Inflammatory macrophage treated with lipopolysaccharide for 1 hour (primary cell): ENCODE measurements around the gene RINL.
A peak's percentile ranks its signal among the peaks of the same experiment; 100 is the strongest.
"Not testable (repeated sequence)": the region's sequence is repeated elsewhere in the genome, so short reads cannot be mapped to it uniquely, and the experiment has no call there.

Experiments used
- DNase-seq, 2 donors: peaks; one replicate each; pipeline ENCODE4 v3.0.0-alpha.2; 2020 to 2022

The RINL gene

DNA sequence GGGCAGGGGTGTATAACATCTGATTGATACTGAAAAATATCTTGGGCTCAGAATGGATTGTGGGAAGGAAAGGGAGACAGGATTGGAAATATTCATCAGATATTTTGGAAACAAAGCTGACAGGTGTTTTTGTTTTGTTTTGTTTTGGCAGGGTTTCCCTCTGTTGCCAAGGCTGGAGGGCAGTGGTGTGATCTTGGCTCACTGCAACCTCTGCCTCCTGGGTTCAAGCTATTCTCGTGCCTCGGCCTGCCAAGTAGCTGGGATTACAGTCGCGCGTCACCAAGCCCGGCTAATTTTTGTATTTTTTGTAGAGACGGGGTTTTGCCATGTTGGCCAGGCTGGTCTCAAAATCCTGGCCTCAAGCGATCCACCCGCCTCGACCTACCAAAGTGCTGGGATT, 4.7 kb downstream of the RINL start:
- not testable (repeated sequence) for DNase-seq

DNA sequence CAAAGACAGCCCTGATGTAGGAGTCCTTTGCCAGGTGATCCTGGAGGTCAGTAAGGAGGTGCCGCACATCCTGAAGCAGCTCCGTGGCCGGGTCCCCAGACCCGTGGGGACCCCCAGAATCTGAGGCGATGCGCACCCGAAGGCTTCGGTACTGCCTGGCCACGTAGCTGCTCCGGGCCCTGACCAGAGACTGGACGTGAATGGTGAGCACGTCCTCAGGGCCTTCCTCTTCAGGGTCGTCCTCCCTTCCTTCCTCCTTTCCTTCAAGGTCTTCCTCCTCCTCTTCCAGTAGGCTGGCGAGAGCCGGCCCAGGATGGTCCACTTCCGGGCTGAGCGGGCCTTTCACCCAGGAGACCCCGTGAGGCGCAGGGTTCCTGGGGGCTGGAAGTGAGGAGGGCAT, 7.5 kb downstream of the RINL start:
- DNase-seq = no peak

DNA sequence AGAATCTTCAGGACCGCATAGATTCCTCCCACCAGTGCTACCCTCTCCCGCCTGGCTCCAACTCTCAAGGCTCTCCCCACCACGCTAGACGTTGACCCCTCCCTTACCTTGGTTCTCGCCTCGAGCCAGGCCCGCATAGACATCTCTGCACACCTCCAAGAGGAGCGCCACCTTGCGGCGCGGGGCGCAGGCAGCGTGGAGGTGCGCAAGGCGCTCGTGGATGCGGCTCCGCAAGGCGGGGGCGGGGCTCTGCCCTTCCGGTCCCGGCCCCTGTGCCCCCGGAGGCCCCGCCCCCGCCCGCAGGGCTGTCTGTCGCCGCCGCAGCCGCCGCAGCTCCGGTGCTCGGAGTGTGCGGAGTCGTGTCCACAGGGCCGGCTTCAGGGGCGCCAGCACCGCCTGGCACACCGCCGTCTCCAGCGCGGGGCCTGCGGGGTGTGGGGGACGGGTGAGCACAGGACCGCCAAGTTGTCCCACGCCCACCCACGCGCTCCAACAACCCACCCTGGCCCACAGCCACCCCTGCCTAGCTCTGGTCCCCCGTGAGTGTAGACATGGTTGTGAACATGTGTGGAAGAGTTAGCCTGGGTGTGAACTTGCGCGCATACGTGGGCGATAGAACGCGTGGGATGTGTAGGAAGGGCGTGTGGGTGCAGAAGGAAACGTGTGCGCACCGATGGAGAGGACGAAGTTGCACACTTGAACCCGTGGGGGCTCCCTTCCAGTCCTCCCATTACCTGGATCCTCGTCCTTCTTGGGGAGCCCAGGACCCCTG, 8.1 kb downstream of the RINL start:
- peak; percentile 53 to 72 for DNase-seq

DNA sequence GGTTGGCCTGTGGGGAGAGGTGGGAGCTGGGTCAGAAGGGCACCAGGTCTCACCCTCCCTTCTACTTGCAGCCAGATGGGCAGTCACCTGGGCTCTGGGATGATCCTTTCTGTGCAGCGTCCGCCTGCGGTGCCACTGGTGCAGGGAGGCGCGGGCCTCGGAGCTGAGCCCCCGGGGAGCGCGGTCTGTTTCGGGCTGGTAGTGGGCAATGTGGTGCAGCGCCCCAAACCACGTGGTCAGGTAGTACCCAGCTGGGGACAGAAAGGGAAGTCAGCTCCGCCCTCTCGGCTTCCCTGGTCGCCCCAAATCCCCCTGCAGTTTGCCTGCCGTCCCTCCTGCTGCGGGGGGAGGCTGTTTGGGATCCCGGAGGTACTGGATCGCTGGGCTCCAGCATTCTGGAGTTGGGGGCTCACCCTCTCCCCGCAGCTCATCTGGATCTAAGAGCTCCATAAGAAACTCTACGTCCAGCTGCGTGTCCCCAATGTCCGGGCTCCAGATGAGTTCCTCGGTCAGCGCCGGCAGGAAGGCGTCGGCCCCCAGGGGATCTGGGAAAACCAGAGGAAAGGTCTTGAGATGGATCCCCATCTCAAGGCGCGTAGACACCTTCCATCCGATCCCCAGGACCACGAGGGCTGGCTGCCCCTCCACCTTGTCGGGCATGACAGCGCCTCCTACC, 8.8 kb downstream of the RINL start:
- DNase-seq = no peak

DNA sequence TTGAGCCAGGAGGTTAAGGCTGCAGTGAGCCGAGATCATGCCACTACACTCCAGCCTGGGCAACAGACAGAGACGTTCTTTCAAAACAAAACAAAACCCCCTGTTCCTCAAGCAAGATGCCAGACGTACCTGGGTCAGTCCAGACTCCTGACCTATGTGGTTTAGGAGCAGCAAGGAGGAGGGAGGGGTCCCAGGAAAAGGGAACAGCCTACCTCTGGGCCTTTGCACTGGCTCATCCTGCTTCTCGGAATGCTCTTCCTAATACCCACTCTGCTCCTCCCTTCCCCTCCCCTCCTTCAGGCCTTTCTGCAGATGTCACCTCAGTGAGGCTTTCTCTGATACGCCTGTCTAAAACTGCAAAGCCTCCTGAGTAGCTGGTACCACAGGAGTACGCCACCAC, 9.5 kb downstream of the RINL start:
- no peak for DNase-seq

DNA sequence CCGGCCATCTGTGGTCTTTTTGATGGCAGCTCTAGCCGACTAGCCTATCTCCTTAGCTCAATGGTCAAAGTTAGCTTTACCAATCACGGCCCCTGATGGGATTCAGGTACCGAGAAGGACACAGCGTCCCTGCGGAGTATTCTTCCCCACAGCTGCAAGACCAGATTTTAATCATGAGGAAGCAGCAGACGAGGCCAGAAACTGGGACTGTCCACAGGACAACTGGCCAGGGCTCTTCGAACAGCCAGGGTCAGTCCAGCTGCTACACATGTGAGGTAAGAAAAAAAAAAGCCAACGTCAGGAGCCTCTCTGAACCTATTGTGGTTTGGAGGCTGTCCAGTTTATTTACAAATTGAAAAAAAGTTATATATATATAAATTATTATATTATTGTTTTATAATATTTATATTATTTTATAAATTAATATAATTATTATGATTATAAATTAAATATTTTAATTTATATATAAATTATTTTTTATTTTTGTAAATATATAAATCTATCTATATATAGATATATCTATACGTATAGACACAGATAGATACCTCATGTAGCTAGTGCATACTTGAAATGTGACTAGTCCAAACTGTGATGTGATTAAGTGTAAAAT, 10.8 kb downstream of the RINL start:
- DNase-seq = no peak

DNA sequence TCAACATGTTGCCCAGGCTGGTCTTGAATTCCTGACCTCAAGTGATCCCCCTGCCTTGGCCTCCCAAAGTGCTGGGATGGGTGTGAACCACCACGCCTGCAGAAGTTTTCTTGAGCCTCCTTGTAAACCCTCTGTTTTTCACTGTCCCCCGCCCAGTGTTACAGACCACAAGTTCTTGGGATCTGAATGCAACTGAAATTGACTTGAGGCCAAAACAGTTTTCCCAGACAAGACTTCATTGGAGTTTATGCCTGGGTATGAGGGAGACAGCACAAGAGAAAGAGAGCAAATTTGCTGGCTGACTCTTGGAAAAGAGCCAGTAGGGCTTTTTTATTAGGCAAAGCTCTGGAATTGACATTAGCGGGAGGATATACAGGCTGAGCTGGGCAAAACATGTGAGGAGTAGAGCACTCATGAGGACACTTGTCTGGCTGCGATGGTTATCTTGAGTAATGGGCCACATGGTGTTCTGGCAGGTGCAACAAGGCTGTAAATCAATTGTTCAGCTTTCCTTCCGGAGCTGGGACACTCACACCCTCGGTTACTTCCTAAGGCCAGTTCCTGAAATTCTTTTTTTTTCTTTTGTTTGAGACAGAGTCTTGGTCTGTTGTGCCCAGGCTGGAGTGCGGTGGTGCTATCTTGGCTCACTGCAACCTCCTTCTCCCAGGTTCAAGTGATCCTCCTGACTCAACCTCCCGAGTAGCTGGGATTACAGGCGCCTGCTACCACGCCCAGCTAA, 15.6 kb downstream of the RINL start:
- no peak for DNase-seq

DNA sequence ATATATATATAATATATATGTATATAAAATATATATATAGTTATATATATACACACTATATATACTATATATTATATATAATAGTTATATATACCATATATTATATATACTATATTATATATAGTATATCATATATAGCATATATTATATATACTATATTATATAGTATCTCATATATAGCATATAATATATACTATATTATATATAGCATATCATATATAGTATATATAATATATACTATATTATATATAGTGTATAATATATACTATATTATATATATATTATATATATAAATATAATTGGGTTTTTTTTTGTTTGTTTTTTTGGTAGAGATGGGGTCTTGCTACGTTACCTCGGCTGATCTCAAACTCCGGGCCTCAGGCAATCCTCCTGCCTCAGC, 16.7 kb downstream of the RINL start:
- DNase-seq = no peak

DNA sequence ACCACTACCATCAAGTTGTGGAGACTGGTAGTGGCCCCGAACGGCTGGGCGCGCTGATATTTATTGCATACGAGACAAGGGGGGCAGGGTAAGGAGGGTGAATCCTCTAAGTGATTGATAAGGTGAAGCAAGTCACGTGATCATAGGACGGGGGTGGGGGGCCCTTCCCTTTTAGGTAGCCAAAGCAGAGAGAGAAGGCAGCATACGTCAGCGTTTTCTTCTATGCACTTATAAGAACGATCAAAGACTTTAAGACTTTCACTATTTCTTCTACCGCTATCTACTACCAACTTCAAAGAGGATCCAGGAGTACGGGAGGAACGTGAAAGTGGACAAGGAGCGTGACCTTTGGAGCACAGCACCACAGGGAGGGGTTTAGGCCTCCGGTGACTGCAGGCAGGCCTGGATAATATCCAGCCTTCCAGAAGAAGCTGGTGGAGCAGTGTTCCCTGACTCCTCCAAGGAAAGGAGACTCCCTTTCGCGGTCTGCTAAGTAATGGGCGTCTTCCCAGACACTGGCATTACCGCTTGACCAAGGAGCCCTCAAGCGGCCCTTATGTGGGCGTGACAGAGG, 18.4 kb downstream of the RINL start:
- DNase-seq = not testable (repeated sequence)

DNA sequence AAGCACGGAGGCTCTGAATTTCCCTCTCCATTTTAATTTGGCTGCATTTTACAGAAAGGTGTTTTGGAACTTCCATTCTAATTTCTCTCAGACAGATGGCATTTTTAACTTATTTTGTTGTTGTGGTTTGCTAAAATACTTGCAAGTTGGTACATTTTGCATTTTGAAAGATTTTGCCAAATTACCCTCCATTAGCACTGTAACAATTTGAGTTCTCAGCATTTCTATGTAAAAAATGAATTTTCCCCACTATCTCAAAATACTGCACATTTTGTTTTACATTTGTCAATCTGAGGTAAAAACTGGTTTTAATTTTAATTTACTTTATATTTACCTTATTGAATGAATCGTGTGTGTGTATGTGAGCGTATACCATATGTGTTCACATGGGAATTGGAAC, 21.3 kb downstream of the RINL start:
- DNase-seq = no peak

DNA sequence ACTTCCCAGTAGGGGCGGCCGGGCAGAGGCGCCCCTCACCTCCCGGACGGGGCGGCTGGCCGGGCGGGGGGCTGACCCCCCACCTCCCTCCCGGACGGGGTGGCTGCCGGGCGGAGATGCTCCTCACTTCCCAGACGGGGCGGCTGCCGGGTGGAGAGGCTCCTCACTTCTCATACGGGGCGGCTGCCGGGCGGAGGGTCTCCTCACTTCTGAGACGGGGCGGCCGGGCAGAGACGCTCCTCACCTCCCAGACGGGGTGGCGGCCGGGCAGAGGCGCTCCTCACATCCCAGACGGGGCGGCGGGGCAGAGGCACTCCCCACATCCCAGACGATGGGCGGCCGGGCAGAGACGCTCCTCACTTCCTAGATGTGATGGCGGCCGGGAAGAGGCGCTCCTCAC, 22.3 kb downstream of the RINL start:
- DNase-seq = not testable (repeated sequence)

DNA sequence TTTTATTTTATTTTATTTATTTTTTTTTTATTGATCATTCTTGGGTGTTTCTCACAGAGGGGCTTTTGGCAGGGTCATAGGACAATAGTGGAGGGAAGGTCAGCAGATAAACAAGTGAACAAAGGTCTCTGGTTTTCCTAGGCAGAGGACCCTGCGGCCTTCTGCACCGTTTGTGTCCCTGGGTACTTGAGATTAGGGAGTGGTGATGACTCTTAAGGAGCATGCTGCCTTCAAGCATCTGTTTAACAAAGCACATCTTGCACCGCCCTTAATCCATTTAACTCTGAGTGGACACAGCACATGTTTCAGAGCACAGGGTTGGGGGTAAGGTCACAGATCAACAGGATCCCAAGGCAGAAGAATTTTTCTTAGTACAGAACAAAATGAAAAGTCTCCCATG, 23.1 kb downstream of the RINL start:
- DNase-seq = not testable (repeated sequence)

DNA sequence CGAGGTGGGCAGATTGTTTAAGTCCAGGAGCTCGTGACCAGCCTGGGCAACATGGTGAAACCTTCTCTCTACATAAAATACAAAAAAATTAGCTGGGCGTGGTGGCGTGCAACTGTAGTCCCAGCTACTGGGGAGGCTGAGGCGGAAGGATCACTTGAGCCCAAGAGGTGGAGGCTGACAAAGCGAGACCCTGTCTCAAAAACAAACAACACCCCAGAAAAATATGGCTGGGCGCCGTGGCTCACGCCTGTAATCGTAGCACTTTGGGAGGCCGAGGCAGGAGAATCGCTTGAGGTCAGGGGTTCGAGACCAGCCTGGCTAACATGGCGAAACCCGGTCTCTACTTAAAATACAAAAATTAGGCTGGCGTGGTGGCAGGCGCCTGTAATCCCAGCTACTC, 24.9 kb downstream of the RINL start:
- no peak for DNase-seq

DNA sequence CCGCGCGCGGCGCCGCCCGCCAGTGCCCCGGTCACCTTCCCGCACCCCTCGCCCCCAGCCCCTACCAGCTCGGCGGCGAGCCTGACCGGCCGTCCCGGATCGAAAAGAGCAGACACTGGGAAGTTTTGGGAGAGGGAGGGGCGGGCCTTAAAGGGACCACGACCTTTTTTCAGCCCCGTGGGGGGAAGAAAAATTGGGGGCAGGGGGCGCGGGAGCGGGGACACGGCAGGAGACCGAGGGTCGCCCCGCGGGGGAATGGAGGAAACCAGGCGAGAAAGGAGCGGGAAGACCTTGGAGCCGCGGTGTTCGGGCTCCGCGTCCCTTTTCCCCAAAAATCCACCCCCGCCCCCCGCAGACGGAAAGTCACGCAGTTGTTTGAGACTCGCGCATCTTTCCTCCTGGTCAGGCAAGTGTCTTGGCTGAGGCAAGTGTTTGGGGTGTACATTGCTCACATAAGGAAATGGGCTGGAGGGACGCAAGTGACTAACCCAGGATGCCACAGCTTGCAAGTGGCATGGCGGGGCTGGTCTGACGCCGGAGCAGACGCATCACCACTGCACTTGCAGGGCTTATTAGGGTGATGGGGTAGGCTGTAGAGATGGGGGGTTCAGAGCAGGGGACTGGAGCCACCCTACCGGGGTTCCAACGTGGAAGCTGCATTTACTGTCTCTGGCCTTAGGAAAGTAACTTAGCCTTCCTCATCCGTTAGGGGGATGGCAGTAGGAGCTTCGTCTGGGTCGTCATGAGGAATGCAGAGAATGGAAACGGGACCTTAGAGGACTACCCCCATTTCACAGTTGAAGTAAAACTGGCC, 25.6 kb downstream of the RINL start:
- DNase-seq = peak; percentile 60 to 64

DNA sequence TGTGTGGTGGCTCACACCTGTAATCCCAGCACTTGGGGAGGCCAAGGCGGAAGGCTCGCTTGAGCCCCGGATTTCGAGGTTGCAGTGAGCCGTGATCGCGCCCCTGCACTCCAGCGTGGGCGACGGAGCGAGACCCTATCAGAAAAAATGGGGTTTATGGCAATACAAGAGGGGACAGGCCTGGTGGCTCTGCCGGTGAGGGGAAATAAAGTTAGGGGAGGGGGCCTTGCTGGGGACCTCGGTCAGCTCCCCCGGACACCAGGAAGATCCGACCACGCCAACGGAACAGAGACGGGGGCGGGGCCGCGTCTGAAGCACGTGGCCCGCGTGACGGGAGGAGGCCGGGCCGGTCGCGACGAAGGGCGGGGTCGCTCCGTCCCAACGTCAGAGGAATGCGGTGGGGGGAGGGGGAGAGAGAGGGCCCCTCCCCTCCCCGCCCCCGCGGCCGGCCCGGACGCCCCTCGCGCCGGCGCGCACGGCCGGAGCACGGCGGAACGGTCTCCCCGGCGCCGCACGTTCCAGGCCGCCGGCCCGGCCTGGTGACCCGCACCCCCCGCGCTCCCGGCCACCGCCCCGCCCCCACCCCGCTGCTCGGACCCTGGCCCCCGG, 26.3 kb downstream of the RINL start:
- peak; percentile 91 to 96 for DNase-seq

DNA sequence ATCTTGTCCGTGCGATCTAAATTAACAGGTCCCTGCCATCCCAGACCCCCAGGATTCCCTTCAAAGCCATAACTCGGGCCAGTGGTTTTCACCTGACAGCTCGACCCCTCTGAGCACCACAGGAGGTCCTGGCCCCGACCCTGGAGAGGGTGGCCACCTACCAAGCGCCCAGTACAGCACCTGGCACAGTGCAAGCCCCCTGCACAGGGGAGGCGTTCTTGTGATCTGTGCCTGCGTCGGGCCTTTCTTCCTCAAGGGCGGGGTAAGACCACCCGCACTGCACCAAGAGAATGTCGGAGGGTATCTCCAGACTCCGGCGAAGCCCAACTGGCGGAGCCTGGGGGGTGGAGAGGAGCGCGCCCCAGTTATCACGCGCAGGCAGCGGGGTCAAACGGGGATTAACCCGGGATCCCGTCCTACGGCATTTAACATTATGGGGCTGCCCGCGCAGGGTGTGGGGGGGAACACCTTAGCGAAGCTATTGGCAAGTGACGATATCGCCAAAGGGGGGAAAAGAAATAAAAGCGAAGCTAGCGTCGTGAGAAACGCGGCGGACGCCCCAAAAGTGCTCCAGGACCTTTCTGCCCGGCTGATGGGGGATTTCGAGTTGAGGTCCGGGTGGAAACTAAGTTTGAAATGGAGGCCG, 27.0 kb downstream of the RINL start:
- peak in 1 of 2 donors; percentile 29 for DNase-seq

DNA sequence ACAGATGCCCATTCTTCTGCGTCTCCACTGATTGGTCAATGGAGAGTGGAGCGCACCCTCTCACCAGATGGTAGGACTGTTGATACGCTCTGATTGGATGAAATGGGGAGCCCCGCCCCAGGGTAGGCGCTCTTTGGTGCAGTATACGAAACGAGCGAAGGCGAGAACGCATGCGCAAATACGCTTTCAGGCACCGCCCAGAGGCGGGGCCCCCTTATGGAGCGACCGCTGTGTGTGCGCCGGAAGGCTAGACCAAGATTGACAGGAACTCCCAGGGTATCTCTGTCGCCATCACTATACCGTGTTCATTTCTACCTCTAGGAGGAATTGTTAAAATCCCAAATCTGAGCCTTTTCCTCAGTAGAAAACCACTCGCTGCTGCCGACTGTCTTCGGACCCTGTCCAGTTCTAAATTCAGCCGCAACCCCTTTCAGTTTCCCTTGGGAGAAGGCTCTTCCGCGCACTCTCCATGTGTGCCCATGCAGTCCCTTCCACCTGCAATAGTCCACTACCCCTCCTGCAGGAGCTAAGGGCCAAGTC, 27.6 kb downstream of the RINL start:
- DNase-seq = peak in 1 of 2 donors; percentile 100

DNA sequence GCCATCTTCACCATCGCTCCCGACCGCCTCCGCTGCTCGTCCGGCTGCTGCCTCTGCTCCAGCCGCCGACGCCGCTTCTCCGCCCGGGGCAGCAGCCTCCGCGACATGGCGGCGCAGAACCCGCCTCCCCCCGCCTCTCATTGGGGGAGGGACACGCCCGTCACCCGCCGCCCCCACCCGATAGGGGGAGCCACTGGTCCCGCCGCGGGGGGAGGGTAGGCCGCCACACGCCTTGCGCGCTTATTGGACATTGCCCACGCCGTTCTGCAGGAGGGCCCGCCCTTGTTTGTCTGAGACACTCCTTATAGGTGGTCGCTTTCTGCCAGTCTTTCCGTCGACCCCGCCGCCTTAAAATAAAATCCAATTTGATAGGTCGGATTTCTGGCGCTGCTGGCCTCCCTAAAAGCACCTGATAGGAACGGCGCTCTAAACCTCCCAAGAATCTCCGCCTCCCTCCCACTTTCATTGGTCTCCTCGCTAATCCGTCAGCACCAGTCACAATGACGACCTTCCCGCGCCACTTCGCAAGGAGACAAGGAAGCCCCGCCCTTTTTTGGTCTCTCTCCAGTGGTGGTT, 28.1 kb downstream of the RINL start, which contains the start of gene HNRNPL:
Gene HNRNPL, minus strand, starts transcription at position 127 of the 576 bp plus-strand sequence. Its CDS starts 20 bp downstream, at position 107.
- DNase-seq = peak; percentile 100

DNA sequence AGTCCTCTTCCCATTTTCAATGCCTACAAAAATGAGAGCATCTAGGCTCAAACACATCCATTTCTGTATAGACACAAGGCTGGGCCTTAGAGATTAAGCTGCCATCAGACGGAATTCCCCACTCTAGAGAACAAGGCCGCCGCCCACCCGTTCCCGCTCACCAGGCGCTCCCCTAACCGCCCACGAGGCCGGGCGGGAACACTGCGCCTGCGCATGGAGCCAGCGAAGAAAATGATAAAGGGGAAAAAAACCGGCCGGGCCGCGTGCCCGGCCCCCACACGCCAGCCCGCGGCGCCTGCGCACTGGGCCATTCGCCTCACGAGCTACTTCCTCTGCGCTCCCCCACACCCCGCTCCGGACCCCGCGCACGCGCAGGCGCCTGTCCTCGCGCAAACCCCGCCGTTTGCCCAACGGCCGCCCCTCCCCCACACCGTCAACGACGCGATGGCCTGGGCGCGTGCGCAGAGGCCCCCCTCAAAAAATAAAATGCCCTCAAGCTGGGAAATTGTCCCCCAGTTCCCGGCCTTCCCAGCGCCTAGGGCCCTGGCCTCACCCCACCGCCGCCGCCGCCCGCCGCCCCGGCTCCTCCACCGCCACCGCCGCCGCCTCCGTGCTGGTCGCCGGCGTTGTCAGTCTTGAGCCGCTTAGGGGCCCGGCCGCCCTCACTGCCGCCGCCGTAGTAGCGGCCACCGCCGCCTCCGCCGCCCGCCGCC, 28.8 kb downstream of the RINL start:
- DNase-seq = peak; percentile 99 to 100
